Nephron progenitor cell (in vitro differentiated cells): ENCODE measurements around the gene COX6B1.
"Not testable (repeated sequence)": the region's sequence is repeated elsewhere in the genome, so short reads cannot be mapped to it uniquely, and the experiment has no call there.

ENCODE experiments used
- DNase-seq: peaks from one replicate; pipeline ENCODE4 v3.0.0; 2021
- H3K27ac Mint-ChIP-seq: 2 replicates; pipeline ENCODE4 v1.8.0; 2021; ENCODE audit warnings: mild to moderate bottlenecking, moderate library complexity, mixed read lengths
- H3K27me3 Mint-ChIP-seq: 2 replicates; pipeline ENCODE4 v1.8.0; 2021; ENCODE audit warnings: mild to moderate bottlenecking, low read depth, mixed read lengths; ENCODE audit not compliant: poor library complexity
- H3K36me3 Mint-ChIP-seq: 2 replicates; pipeline ENCODE4 v1.8.0; 2021; ENCODE audit warnings: low read depth, mixed read lengths
- H3K4me1 Mint-ChIP-seq: 2 replicates; pipeline ENCODE4 v1.8.0; 2021; ENCODE audit warnings: mixed read lengths
- H3K4me3 Mint-ChIP-seq: 2 replicates; pipeline ENCODE4 v1.8.0; 2021; ENCODE audit warnings: mild to moderate bottlenecking, moderate library complexity, mixed read lengths
- H3K9me3 Mint-ChIP-seq: 2 replicates; pipeline ENCODE4 v1.8.0; 2021; ENCODE audit warnings: mild to moderate bottlenecking, moderate library complexity, mixed read lengths
- TF ChIP-seq, protein P1 (sequence below): fragments of 200-600 bp; sonication (generic); IDR thresholded peaks from 2 replicates; pipeline ENCODE4 v1.5.0; 2021; ENCODE audit warnings: antibody characterized with exemption

COX6B1 gene

DNA sequence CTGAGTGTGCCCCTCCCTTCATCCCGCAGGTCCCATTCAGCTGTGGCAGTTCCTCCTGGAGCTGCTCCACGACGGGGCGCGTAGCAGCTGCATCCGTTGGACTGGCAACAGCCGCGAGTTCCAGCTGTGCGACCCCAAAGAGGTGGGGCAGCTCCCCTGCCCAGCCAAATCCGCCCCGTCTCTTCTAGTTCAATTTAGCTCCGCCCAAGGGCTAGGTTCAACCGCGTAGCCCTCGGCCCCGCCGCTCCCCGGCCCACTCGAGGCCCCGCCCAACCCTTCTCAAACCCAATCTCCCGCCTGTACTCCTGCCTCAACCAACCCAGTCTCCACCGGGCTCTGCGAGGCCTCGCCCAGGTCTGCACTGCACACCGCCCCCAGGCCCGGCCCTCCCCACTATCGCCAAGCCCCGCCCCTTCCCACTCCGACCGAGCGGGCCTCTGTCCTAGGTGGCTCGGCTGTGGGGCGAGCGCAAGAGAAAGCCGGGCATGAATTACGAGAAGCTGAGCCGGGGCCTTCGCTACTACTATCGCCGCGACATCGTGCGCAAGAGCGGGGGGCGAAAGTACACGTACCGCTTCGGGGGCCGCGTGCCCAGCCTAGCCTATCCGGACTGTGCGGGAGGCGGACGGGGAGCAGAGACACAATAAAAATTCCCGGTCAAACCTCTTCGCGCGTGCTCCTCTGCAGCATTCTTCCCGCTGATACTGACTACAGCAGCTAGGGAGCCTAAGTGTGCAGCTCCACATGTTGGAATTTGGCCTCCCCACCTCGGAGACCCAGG lies 3.7 kb upstream of the COX6B1 start:
- peak; percentile 91 for DNase-seq
- Mint-ChIP-seq H3K4me1 (peaks cover 53% of the 10 kb centered on the region), H3K27me3 (peaks cover 7% of the 10 kb centered on the region), H3K27ac (peak overlapping the region; percentile 94), H3K4me3 (peak overlapping the region; percentile 84), H3K9me3 (no peaks in the 10 kb centered on the region), H3K36me3 (no peaks in the 10 kb centered on the region)
- TF ChIP-seq, protein P1, sequence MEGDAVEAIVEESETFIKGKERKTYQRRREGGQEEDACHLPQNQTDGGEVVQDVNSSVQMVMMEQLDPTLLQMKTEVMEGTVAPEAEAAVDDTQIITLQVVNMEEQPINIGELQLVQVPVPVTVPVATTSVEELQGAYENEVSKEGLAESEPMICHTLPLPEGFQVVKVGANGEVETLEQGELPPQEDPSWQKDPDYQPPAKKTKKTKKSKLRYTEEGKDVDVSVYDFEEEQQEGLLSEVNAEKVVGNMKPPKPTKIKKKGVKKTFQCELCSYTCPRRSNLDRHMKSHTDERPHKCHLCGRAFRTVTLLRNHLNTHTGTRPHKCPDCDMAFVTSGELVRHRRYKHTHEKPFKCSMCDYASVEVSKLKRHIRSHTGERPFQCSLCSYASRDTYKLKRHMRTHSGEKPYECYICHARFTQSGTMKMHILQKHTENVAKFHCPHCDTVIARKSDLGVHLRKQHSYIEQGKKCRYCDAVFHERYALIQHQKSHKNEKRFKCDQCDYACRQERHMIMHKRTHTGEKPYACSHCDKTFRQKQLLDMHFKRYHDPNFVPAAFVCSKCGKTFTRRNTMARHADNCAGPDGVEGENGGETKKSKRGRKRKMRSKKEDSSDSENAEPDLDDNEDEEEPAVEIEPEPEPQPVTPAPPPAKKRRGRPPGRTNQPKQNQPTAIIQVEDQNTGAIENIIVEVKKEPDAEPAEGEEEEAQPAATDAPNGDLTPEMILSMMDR: no peak

DNA sequence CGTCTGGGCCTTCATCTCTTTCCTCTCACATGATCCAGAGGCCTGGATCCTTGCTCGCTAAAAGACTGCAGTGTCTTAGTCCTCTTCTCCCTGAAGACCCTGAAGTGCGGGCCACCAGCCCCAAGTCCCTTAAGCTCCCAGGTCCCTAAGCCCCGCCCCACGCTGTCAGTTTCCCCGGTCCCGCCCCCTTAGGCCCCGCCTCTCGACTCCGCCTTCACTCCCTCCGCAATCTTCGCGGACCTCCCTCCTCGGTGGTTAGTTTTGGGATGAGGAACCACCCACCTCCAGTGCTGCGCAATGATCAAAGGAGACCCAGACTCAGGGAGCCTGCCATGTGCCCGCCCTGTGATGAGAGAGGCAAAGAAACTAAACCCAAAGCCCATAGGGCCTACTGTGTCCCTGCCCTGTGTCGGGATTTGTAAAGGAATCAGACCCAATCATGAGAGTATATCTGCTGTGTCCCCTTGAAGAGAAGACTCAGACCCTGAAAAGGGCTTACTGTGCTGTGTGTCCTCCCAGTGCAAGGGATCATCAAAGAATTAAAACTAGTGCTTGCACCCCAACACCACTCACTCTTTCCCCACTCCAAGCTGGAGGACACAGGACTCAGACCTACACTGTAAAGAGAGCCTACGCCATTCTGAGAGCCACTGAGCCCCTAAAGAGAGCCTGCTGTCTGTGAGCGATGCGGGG lies 3.0 kb upstream of the COX6B1 start:
- Mint-ChIP-seq H3K27ac (peak overlapping the region; percentile 94), H3K4me3 (peak overlapping the region; percentile 84), H3K27me3 (peaks cover 7% of the 10 kb centered on the region), H3K4me1 (peaks cover 47% of the 10 kb centered on the region), H3K9me3 (no peaks in the 10 kb centered on the region), H3K36me3 (no peaks in the 10 kb centered on the region)
- DNase-seq: peak; percentile 93
- TF ChIP-seq, protein P1: no peak

DNA sequence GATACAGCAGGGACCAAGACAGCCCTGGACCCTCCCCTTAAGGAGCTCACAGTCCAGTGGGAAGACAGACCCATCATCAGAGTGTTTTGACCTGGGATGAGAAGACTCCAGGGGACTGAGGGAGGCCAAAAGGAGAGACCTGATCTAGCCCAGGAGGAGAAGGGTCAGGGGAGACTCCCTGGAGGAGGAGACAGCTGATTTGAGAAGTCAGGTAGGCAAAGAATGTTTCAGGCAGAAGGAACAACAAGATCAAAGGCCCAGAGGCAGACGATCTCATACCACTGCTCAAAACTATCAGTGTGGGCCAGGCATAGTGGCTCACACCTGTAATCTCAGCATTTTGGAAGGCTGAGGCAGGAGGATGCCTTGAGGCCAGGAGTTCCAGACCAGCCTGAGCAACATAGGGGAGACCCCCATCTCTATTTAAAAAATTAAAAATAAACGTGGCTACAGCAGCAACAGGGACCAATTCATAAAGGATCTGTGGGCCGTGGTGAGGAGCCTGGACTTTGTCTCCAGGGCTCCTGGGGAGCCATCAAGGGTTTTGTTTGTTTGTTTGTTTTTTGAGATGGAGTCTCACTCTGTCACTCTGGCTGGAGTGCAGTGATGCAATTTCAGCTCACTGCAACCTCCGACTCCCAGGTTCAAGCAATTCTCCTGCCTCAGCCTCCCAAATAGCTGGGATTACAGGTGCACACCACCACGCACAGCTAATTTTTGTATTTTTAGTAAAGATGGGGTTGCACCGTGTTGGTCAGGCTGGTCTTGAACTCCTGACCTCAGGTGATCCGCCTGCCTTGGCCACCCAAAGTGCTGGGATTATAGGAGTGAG lies 2.2 kb upstream of the COX6B1 start:
- peaks cover 7% of the 10 kb centered on the region for H3K27me3 Mint-ChIP-seq
- no peak for DNase-seq
- no peak overlapping the region for H3K27ac Mint-ChIP-seq
- TF ChIP-seq, protein P1: no peak
- peak overlapping the region; percentile 84 for H3K4me3 Mint-ChIP-seq
- H3K4me1 Mint-ChIP-seq: peaks cover 47% of the 10 kb centered on the region
- H3K9me3 Mint-ChIP-seq: no peaks in the 10 kb centered on the region
- peaks cover under 1% of the 10 kb centered on the region for H3K36me3 Mint-ChIP-seq

DNA sequence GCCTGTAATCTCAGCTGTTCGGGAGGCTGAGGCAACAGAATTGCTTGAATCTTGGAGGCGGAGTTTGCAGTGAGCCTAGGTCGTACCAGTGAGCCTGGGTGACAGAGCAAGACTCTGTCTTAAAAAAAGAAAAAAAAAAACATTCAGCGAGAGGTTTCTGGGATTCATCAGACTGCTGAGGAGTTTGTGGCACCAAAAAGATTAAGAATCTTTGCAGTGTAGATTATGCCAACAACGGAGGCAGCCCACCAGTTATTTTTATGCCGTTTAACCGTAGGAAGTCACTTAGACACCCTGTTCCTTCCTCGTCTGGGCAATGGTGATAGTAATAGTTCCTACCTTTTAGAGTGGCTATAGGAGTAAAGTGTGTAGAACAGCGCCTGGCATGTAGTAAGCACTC lies 2.5 kb downstream of the COX6B1 start:
- Mint-ChIP-seq H3K4me3 (no peak overlapping the region), H3K9me3 (no peaks in the 10 kb centered on the region), H3K27me3 (peaks cover 5% of the 10 kb centered on the region), H3K27ac (no peak overlapping the region), H3K36me3 (peaks cover 31% of the 10 kb centered on the region), H3K4me1 (peaks cover 18% of the 10 kb centered on the region)
- TF ChIP-seq, protein P1: no peak
- DNase-seq: no peak

DNA sequence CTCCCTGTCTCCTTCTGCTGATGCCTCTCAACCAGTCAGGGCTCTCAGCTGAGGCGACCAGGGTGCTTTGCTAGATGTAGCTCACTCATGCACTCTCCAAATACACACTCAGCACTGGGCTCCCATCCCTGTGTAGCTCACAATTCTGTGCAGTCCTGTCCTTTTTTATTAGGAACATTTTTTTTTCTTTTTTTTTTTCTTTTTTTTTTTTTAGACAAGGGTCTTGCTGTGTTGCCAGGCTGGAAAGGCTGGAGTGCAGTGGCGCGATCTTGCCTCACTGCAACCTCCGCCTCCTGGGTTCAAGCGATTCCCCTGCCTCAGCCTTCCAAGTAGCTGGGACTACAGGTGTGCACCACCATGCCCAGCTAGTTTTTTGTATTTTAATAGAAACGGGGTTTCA lies 6.7 kb downstream of the COX6B1 start:
- H3K4me1 Mint-ChIP-seq, H3K27ac Mint-ChIP-seq, H3K4me3 Mint-ChIP-seq, H3K27me3 Mint-ChIP-seq, H3K9me3 Mint-ChIP-seq, DNase-seq: not testable (repeated sequence)
- peaks cover 66% of the 10 kb centered on the region for H3K36me3 Mint-ChIP-seq

DNA sequence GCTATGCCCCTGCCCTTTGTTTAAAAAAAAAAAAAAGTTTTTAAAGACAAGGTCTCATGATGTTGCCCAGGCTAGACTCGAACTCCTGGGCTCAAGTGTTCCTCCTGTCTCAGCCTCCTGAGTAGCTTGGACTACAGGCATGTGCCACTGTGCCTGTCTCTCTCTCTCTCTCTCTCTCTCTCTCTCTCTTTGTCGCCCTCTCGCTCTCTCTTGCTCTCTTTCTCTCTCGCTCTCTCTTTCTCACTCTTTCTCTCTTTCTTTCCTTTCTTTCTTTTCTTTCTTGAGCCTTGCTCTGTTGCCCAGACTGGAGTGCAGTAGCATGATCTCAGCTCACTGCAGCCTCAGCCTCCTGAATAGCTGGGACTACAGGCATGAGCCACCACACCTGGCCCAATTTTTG lies 7.5 kb downstream of the COX6B1 start:
- DNase-seq: no peak
- Mint-ChIP-seq H3K4me1 (no peaks in the 10 kb centered on the region), H3K27me3 (no peaks in the 10 kb centered on the region), H3K9me3 (no peaks in the 10 kb centered on the region), H3K27ac (no peak overlapping the region), H3K36me3 (peaks cover 72% of the 10 kb centered on the region), H3K4me3 (no peak overlapping the region)
- TF ChIP-seq, protein P1: no peak
